ENCODE results near the gene SKI.

DNA sequence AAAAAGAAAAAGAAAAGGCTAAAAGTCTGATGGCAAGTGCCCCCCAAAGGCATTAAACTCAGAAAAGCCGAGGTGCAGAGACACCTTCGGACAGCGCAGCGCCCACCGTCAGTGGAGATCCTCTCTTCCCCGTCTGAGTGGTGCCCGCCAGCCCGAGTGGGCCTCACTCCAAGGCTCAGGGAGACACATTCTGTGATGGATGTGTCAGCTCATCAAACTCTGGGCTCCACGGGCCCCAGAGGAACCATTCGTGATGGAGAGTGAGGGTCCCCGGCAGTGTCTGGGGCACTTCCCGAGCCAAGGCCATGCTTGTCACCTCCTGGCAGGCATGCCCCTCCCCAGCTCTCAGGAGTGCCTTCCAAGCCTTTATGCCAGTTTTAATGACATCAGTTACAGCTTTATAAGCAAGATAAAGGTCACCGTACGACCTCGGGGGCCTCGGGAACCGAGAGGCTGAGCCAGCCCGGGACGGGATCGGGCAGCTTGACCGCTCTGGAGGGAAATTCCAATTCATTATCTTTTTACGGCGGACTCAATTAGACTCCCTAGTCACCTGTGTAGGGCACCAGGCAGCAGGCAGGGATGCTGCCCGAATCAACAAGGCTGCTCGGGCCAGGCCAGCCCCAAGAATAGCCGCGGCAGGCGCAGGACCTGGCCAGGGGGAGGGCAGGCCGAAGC lies 113.7 kb downstream of the SKI start:
- TF ChIP-seq POLR2A (IDR thresholded peaks at IDR 0.05; ENCODE audit: low read depth, low read length) (no peak), TCF12 (IDR thresholded peaks at IDR 0.05; ENCODE audit: low read depth, low read length) (no peak), GATAD2B (conservative IDR thresholded peaks at IDR 0.05; ENCODE audit: low read depth) (no peak), SMARCA5 (IDR thresholded peaks at IDR 0.05) (no peak), DPF2 (IDR thresholded peaks at IDR 0.05) (no peak), TBL1XR1 (IDR thresholded peaks at IDR 0.05; ENCODE audit: low read depth, low read length) (no peak)
- TF ChIP-seq, protein P1, sequence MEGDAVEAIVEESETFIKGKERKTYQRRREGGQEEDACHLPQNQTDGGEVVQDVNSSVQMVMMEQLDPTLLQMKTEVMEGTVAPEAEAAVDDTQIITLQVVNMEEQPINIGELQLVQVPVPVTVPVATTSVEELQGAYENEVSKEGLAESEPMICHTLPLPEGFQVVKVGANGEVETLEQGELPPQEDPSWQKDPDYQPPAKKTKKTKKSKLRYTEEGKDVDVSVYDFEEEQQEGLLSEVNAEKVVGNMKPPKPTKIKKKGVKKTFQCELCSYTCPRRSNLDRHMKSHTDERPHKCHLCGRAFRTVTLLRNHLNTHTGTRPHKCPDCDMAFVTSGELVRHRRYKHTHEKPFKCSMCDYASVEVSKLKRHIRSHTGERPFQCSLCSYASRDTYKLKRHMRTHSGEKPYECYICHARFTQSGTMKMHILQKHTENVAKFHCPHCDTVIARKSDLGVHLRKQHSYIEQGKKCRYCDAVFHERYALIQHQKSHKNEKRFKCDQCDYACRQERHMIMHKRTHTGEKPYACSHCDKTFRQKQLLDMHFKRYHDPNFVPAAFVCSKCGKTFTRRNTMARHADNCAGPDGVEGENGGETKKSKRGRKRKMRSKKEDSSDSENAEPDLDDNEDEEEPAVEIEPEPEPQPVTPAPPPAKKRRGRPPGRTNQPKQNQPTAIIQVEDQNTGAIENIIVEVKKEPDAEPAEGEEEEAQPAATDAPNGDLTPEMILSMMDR (IDR thresholded peaks at IDR 0.05 in 2 of 3, conservative IDR thresholded peaks at IDR 0.05 in 1 of 3; ENCODE audit: control insufficient read depth in 2 of 3, extremely low read depth in 1 of 3, insufficient read depth in 1 of 3, low read depth in 3 of 3, low read length in 3 of 3) = no peak
